Stimulated activated CD4-positive, alpha-beta T cell treated with anti-CD3 and anti-CD28 coated beads, TNF-alpha, amount 100 ng/mL, for 48 hours (primary cell): ENCODE measurements around the gene TNXB.
"Not testable (repeated sequence)": the region's sequence is repeated elsewhere in the genome, so short reads cannot be mapped to it uniquely, and the experiment has no call there.

Experiments used
- DNase-seq, 3 donors: peaks; one replicate each; pipeline ENCODE4 v3.0.0-alpha.2; 2020; ENCODE audit warnings: low read depth in 3 of 3

The TNXB gene

GRCh38 chr6:32144238-32144637 lies 35.1 kb upstream of the TNXB start:
- not testable (repeated sequence) for DNase-seq

- no peak for DNase-seq
Observed at GRCh38 chr6:32140420-32141046, 31.4 kb upstream of the TNXB start.

- DNase-seq, result no peak
Observed at GRCh38 chr6:32139590-32139989, 30.5 kb upstream of the TNXB start.

- DNase-seq, result no peak
Observed at GRCh38 chr6:32137454-32137853, 28.3 kb upstream of the TNXB start.

- DNase-seq, result no peak
Observed at GRCh38 chr6:32133786-32134185, 24.6 kb upstream of the TNXB start.

GRCh38 chr6:32132110-32132509 lies 23.0 kb upstream of the TNXB start:
- no peak for DNase-seq

- DNase-seq, result no peak
Observed at GRCh38 chr6:32131439-32131948, 22.4 kb upstream of the TNXB start.

GRCh38 chr6:32129297-32130088 lies 20.4 kb upstream of the TNXB start:
- DNase-seq, result no peak

GRCh38 chr6:32128751-32129296 lies 19.7 kb upstream of the TNXB start:
- no peak for DNase-seq

GRCh38 chr6:32127717-32128592 lies 18.8 kb upstream of the TNXB start, which contains the start of gene ATF6B:
Gene ATF6B, minus strand, starts transcription at chr6:32128246. Its CDS starts 39 bp downstream, at chr6:32128207.
- DNase-seq, result peak; percentile 94 to 97 (median 96)

- no peak for DNase-seq
Observed at GRCh38 chr6:32127409-32127716, 18.2 kb upstream of the TNXB start.

GRCh38 chr6:32126880-32127279 lies 17.7 kb upstream of the TNXB start:
- no peak for DNase-seq

- DNase-seq, result no peak
Observed at GRCh38 chr6:32123681-32124080, 14.5 kb upstream of the TNXB start.

- DNase-seq, result no peak
Observed at GRCh38 chr6:32120573-32121059, 11.5 kb upstream of the TNXB start.

- DNase-seq, result peak; percentile 56 to 60 (median 56)
Observed at GRCh38 chr6:32118782-32119628, 9.9 kb upstream of the TNXB start.

GRCh38 chr6:32117461-32117860 lies 8.3 kb upstream of the TNXB start:
- DNase-seq, result no peak

- no peak for DNase-seq
Observed at GRCh38 chr6:32116674-32117073, 7.5 kb upstream of the TNXB start.

GRCh38 chr6:32115623-32116022 lies 6.5 kb upstream of the TNXB start:
- no peak for DNase-seq

GRCh38 chr6:32114796-32115195 lies 5.7 kb upstream of the TNXB start:
- no peak for DNase-seq

- no peak for DNase-seq
Observed at GRCh38 chr6:32113386-32114352, 4.5 kb upstream of the TNXB start.
